DOHH2 (cell line): ENCODE results near the gene AHRR.

ENCODE experiments used
- H3F3A ChIP-seq: fragments of 200-600 bp; sonication (generic), shearing (Covaris generic); 2 replicates; pipeline ENCODE4 v1.6.0; 2016; ENCODE audit warnings: antibody characterized with exemption, mild to moderate bottlenecking; ENCODE audit not compliant: control insufficient read depth, insufficient read depth
- H3K27ac ChIP-seq: fragments of 200-600 bp; sonication (generic); 2 replicates; pipeline ENCODE4 v1.5.1; 2014; ENCODE audit warnings: low read depth, mild to moderate bottlenecking, low read length, moderate library complexity
- H3K27me3 ChIP-seq: fragments of 200-600 bp; sonication (generic); 2 replicates; pipeline ENCODE4 v1.6.1; 2014; ENCODE audit warnings: mild to moderate bottlenecking, low read length, mixed read lengths; ENCODE audit not compliant: control insufficient read depth
- H3K36me3 ChIP-seq: fragments of 200-600 bp; sonication (generic); 2 replicates; pipeline ENCODE4 v1.6.1; 2014; ENCODE audit warnings: mild to moderate bottlenecking, low read length, moderate library complexity, mixed read lengths; ENCODE audit not compliant: control insufficient read depth
- H3K4me1 ChIP-seq: fragments of 200-600 bp; sonication (generic); 2 replicates; pipeline ENCODE4 v1.6.1; 2014; ENCODE audit warnings: mild to moderate bottlenecking, low read length, mixed read lengths; ENCODE audit not compliant: control insufficient read depth
- H3K4me2 ChIP-seq: fragments of 200-600 bp; sonication (generic); 2 replicates; pipeline ENCODE4 v1.6.0; 2014; ENCODE audit warnings: mild to moderate bottlenecking, low read length, moderate library complexity
- H3K4me3 ChIP-seq: fragments of 200-600 bp; sonication (generic); 2 replicates; pipeline ENCODE4 v1.5.1; 2014; ENCODE audit warnings: mild to moderate bottlenecking, low read length, mixed read lengths
- H3K79me2 ChIP-seq: fragments of 200-600 bp; sonication (generic); 2 replicates; pipeline ENCODE4 v1.6.1; 2014; ENCODE audit warnings: mild to moderate bottlenecking, low read length, mixed read lengths; ENCODE audit not compliant: control insufficient read depth
- H3K9me2 ChIP-seq: fragments of 200-600 bp; sonication (generic); replicated peaks from 2 replicates; pipeline ENCODE4 v1.6.1; 2014; ENCODE audit warnings: mild to moderate bottlenecking, low read length, mixed read lengths; ENCODE audit not compliant: control insufficient read depth
- H3K9me3 ChIP-seq: fragments of 200-600 bp; sonication (generic); 2 replicates; pipeline ENCODE4 v1.6.1; 2014; ENCODE audit warnings: antibody characterized with exemption, low read length, mixed read lengths; ENCODE audit not compliant: control insufficient read depth, insufficient read depth
- H4K20me1 ChIP-seq: fragments of 200-600 bp; sonication (generic); 2 replicates; pipeline ENCODE4 v1.6.0; 2014; ENCODE audit warnings: low read depth, mild to moderate bottlenecking, antibody characterized with exemption, low read length, moderate library complexity; ENCODE audit not compliant: control insufficient read depth, insufficient read depth
- CTCF ChIP-seq: fragments of 200-600 bp; sonication (generic); IDR thresholded peaks from one replicate; pipeline ENCODE4 v1.5.1; 2014; ENCODE audit warnings: antibody characterized with exemption, mild to moderate bottlenecking, low read depth, low read length; ENCODE audit not compliant: poor library complexity, severe bottlenecking
- EZH2phosphoT487 ChIP-seq: fragments of 200-600 bp; sonication (generic); IDR thresholded peaks from 2 replicates; pipeline ENCODE4 v1.6.1; 2017; ENCODE audit warnings: borderline replicate concordance, mild to moderate bottlenecking, antibody characterized with exemption, low read length, moderate library complexity, mixed read lengths

The AHRR gene

DNA sequence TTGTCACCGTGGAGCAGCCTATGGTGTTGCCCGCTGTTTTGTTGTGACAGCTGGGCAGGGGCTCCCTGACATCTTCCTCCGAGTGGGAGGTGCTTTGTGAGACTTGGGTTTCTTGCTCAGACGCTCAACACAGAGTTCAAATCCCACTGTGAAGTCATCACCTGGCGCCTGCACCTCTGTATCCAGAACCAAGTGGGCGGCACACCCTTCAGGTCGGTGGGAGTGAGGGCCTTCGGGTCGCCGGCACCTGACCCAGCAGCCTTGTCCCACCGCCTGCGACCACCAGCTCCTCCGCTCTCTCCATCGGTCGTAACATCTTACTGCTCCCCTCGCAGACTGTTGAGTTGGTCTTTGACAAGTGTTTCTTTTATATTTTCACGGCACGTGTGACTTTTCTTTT is 83.9 kb downstream of the AHRR start:
- Histone ChIP-seq H3K9me2 (no peaks in the 10 kb centered on the region), H3K36me3 (peaks cover 31% of the 10 kb centered on the region), H3K27me3 (no peaks in the 10 kb centered on the region), H3F3A (peaks cover 25% of the 10 kb centered on the region), H3K9me3 (no peaks in the 10 kb centered on the region), H3K4me1 (peaks cover 97% of the 10 kb centered on the region), H3K4me2 (no peak overlapping the region), H3K27ac (no peak overlapping the region), H4K20me1 (no peaks in the 10 kb centered on the region), H3K79me2 (peaks cover 8% of the 10 kb centered on the region), H3K4me3 (no peak overlapping the region)
- no peak for TF ChIP-seq CTCF

GRCh38 chr5:406041-406440 is 84.5 kb downstream of the AHRR start:
- Histone ChIP-seq H3K27ac (peak overlapping the region; percentile 1; the same call in 1 of the 2 replicates), H3K4me3 (no peak overlapping the region), H3K36me3 (peaks cover 26% of the 10 kb centered on the region), H3K79me2 (peaks cover 8% of the 10 kb centered on the region), H4K20me1 (no peaks in the 10 kb centered on the region), H3F3A (peaks cover 24% of the 10 kb centered on the region), H3K9me3 (no peaks in the 10 kb centered on the region), H3K27me3 (no peaks in the 10 kb centered on the region), H3K4me1 (peaks cover 97% of the 10 kb centered on the region), H3K4me2 (0 out of 2 replicates have a peak overlapping the region, but pooled peaks have one; percentile 1), H3K9me2 (no peaks in the 10 kb centered on the region)
- no peak for TF ChIP-seq CTCF
- no peak for TF ChIP-seq EZH2phosphoT487

DNA sequence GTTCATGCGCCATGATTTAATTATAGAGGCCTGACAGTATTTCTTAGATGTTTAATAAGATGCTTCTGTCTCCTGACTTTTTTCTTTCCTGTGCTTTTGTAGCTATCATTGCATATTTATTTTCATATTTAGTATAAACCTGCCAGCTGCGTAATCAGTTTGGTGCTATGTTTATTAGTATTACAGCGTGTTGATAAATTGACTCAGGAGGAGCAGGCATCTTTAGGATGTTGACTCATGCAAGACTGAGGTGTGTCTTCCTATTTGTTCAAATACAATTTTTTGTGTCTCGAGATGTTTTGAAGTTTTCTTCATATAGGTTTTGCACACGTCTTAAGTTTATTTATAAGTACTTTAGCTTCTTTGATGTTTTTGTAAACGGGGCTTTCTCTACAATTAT is 85.5 kb downstream of the AHRR start:
- peaks cover 8% of the 10 kb centered on the region for H3K79me2 ChIP-seq
- 0 out of 2 replicates have a peak overlapping the region, but pooled peaks have one; percentile 1 for H3K27ac ChIP-seq
- H3K4me3 ChIP-seq, result no peak overlapping the region
- H3K4me2 ChIP-seq, result no peak overlapping the region
- peaks cover 21% of the 10 kb centered on the region for H3K36me3 ChIP-seq
- H3K4me1 ChIP-seq, result peaks cover 97% of the 10 kb centered on the region
- no peaks in the 10 kb centered on the region for H4K20me1 ChIP-seq
- no peaks in the 10 kb centered on the region for H3K9me3 ChIP-seq
- H3K27me3 ChIP-seq, result no peaks in the 10 kb centered on the region
- H3F3A ChIP-seq, result peaks cover 21% of the 10 kb centered on the region
- TF ChIP-seq CTCF (no peak), EZH2phosphoT487 (no peak)
- no peaks in the 10 kb centered on the region for H3K9me2 ChIP-seq
